ENCODE results near the gene TANGO2. TPM values are rescaled to one million over a fixed set of nuclear protein-coding genes. Genes with fewer than 3 reads are reported as not detected.

TANGO2 gene
- total RNA-seq, 1 donor from 2014 or later, result 20.9 TPM

- DNase-seq (ENCODE audit: low read depth), result no peak
- no peak overlapping the region for H3K4me3 ChIP-seq (ENCODE audit: low read depth, low read length)
Observed at GRCh38 chr22:20022978-20023613, 2.2 kb downstream of the TANGO2 start.

DNA sequence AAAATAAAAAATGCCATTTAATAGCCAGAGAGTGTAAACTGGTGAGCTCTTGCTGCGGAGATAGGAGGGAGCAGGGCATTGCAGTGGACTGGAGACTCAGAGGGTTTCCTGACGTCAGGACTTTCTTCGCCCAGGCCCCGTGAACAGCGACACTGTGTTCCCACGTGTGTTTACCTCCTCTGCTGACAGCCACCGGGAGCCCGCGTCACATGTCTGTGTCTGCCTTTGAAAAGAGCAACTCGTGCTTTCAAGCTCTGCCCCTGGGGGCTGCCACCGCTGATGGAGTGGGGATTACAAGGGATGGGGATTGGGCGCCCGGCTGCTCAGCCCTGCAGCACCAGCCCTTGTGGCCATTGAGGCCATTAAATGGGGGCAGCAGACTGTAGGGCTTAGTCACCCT lies 3.3 kb downstream of the TANGO2 start:
- Histone ChIP-seq H3K36me3 (ENCODE audit: control insufficient read depth, insufficient read depth, low read length) (peaks cover 1% of the 10 kb centered on the region), H3K4me3 (ENCODE audit: low read depth, low read length) (no peak overlapping the region), H3K27me3 (ENCODE audit: control insufficient read depth, insufficient read depth, low read length) (no peaks in the 10 kb centered on the region)
- DNase-seq (ENCODE audit: low read depth), result no peak
- no peak for TF ChIP-seq CTCF (IDR thresholded peaks at IDR 0.05; ENCODE audit: insufficient read depth, low read length, poor library complexity, severe bottlenecking)

More at GRCh38 chr22:20022978-20023613, 2.2 kb downstream of the TANGO2 start:
- TF ChIP-seq CTCF (IDR thresholded peaks at IDR 0.05; ENCODE audit: insufficient read depth, low read length, poor library complexity, severe bottlenecking), result no peak
- H3K27me3 ChIP-seq (ENCODE audit: control insufficient read depth, insufficient read depth, low read length), result peaks cover 2% of the 10 kb centered on the region
- H3K36me3 ChIP-seq (ENCODE audit: control insufficient read depth, insufficient read depth, low read length), result peaks cover 1% of the 10 kb centered on the region

GRCh38 chr22:20024650-20025397 lies 3.9 kb downstream of the TANGO2 start:
- no peak overlapping the region for H3K4me3 ChIP-seq (ENCODE audit: low read depth, low read length)
- no peak for DNase-seq (ENCODE audit: low read depth)
- no peak for TF ChIP-seq CTCF (IDR thresholded peaks at IDR 0.05; ENCODE audit: insufficient read depth, low read length, poor library complexity, severe bottlenecking)
- H3K27me3 ChIP-seq (ENCODE audit: control insufficient read depth, insufficient read depth, low read length), result no peaks in the 10 kb centered on the region
- H3K36me3 ChIP-seq (ENCODE audit: control insufficient read depth, insufficient read depth, low read length), result peaks cover 1% of the 10 kb centered on the region

GRCh38 chr22:20025401-20026203 lies 4.7 kb downstream of the TANGO2 start:
- Histone ChIP-seq H3K27me3 (ENCODE audit: control insufficient read depth, insufficient read depth, low read length) (no peaks in the 10 kb centered on the region), H3K4me3 (ENCODE audit: low read depth, low read length) (no peak overlapping the region), H3K36me3 (ENCODE audit: control insufficient read depth, insufficient read depth, low read length) (peaks cover 1% of the 10 kb centered on the region)
- no peak for DNase-seq (ENCODE audit: low read depth)
- no peak for TF ChIP-seq CTCF (IDR thresholded peaks at IDR 0.05; ENCODE audit: insufficient read depth, low read length, poor library complexity, severe bottlenecking)

DNA sequence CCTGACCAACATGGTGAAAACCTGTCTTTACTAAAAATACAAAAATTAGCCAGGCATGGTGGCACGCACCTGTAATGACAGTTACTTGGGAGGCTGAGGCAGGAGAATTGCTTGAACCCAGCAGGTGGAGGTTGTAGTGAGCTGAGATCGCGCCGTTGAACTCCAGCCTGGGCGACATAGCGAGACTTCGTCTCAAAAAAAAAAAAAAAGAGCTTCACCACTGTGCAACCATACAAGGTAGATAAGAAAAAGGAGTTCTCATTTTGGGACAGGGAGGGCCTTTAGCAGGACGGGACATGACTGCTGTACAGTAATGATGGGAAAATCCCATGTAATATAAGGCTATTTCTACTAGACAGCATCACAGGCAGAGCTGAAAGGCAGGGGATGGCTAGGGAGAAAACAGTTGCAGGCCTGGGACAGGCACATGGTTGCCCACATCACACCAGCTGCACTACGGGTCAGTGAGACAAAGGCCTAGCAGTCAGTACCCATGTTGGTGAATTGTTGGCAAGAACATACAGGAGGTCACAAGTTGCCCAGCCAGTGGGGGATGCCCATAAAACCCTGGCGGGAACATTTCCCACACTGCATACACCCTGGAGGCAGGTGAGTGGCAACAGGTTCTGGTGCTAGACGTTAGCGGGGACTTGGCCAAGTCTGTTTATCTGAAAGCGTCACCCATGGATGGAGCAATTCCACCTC lies 5.4 kb downstream of the TANGO2 start:
- H3K27me3 ChIP-seq (ENCODE audit: control insufficient read depth, insufficient read depth, low read length), result no peaks in the 10 kb centered on the region
- no peak for TF ChIP-seq CTCF (IDR thresholded peaks at IDR 0.05; ENCODE audit: insufficient read depth, low read length, poor library complexity, severe bottlenecking)
- peaks cover 1% of the 10 kb centered on the region for H3K36me3 ChIP-seq (ENCODE audit: control insufficient read depth, insufficient read depth, low read length)
- H3K4me3 ChIP-seq (ENCODE audit: low read depth, low read length), result no peak overlapping the region
- DNase-seq (ENCODE audit: low read depth), result no peak
